Loucy (cell line): ENCODE results near the gene UCHL5.

Experiments
- H2AFZ ChIP-seq: fragments of 200-600 bp; sonication (generic); 2 replicates; pipeline ENCODE4 v1.6.0; 2016; ENCODE audit warnings: antibody characterized with exemption, mild to moderate bottlenecking, low read length, moderate library complexity
- H3F3A ChIP-seq: fragments of 200-600 bp; 2 replicates; pipeline ENCODE4 v1.6.0; 2016; ENCODE audit warnings: antibody characterized with exemption, low read depth, mild to moderate bottlenecking
- H3K27me3 ChIP-seq: fragments of 200-600 bp; sonication (generic); 2 replicates; pipeline ENCODE4 v1.6.1; 2014; ENCODE audit warnings: low read length, mild to moderate bottlenecking; ENCODE audit not compliant: insufficient read depth, poor library complexity, severe bottlenecking
- H3K36me3 ChIP-seq: fragments of 200-600 bp; sonication (generic); 2 replicates; pipeline ENCODE4 v1.6.1; 2016; ENCODE audit warnings: low read length; ENCODE audit not compliant: insufficient read depth
- H3K4me1 ChIP-seq: fragments of 200-600 bp; sonication (generic); 2 replicates; pipeline ENCODE4 v1.5.1; 2014; ENCODE audit warnings: low read length, mild to moderate bottlenecking; ENCODE audit not compliant: insufficient read depth, poor library complexity, severe bottlenecking
- H3K4me2 ChIP-seq: fragments of 200-600 bp; sonication (generic); 2 replicates; pipeline ENCODE4 v1.6.0; 2014; ENCODE audit warnings: antibody characterized with exemption, low read length, low read depth, mild to moderate bottlenecking; ENCODE audit not compliant: poor library complexity, severe bottlenecking
- H3K4me3 ChIP-seq: fragments of 200-600 bp; sonication (generic); 2 replicates; pipeline ENCODE4 v1.5.1; 2014; ENCODE audit warnings: low read length, mild to moderate bottlenecking, mixed read lengths; ENCODE audit not compliant: poor library complexity, severe bottlenecking
- H3K79me2 ChIP-seq: fragments of 200-600 bp; sonication (generic); 2 replicates; pipeline ENCODE4 v1.6.1; 2014; ENCODE audit warnings: low read length; ENCODE audit not compliant: insufficient read depth
- H3K9ac ChIP-seq: fragments of 200-600 bp; sonication (generic); 2 replicates; pipeline ENCODE4 v1.6.0; 2014; ENCODE audit warnings: mild to moderate bottlenecking, low read depth, low read length, moderate library complexity; ENCODE audit not compliant: poor library complexity, severe bottlenecking
- H3K9me2 ChIP-seq: fragments of 200-600 bp; sonication (generic); replicated peaks from 2 replicates; pipeline ENCODE4 v1.6.1; 2016; ENCODE audit warnings: low read depth, low read length, mixed read lengths
- H3K9me3 ChIP-seq: fragments of 200-600 bp; sonication (generic); 2 replicates; pipeline ENCODE4 v1.6.1; 2014; ENCODE audit warnings: mild to moderate bottlenecking, antibody characterized with exemption, low read length, low read depth; ENCODE audit not compliant: insufficient read depth
- H4K20me1 ChIP-seq: fragments of 200-600 bp; sonication (generic); 2 replicates; pipeline ENCODE4 v1.6.0; 2014; ENCODE audit warnings: antibody characterized with exemption, low read length, mild to moderate bottlenecking; ENCODE audit not compliant: insufficient read depth, poor library complexity, severe bottlenecking
- EZH2phosphoT487 ChIP-seq: fragments of 200-600 bp; IDR thresholded peaks from 2 replicates; pipeline ENCODE4 v1.6.1; 2018; ENCODE audit warnings: antibody characterized with exemption, mild to moderate bottlenecking, moderate library complexity, borderline replicate concordance
- TF ChIP-seq, protein P1 (sequence below): fragments of 200-600 bp; sonication (generic); conservative IDR thresholded peaks from 2 replicates; pipeline ENCODE4 v1.5.1; 2014; ENCODE audit warnings: mild to moderate bottlenecking, antibody characterized with exemption, low read length

The UCHL5 gene

GRCh38 chr1:193104907-193105820, 46.0 kb upstream of the UCHL5 start, which contains the start of gene GLRX2:
Gene GLRX2, minus strand, starts transcription at chr1:193105414. Its CDS starts 32 bp downstream, at chr1:193105382.
- Histone ChIP-seq H2AFZ (peak within 1 kb of the TSS; percentile 92), H3K36me3 (peaks cover 5% of the 10 kb centered on the region; the same call in 1 of the 2 replicates), H3K4me1 (peaks cover 20% of the 10 kb centered on the region), H3K9me2 (no peaks in the 10 kb centered on the region), H3K4me2 (peak within 1 kb of the TSS; percentile 93), H3K9ac (peak within 1 kb of the TSS; percentile 67), H3K4me3 (peak within 1 kb of the TSS; percentile 88), H4K20me1 (peaks cover 7% of the 10 kb centered on the region), H3K79me2 (peaks cover 32% of the 10 kb centered on the region), H3F3A (no peaks in the 10 kb centered on the region), H3K9me3 (no peaks in the 10 kb centered on the region), H3K27me3 (no peaks in the 10 kb centered on the region)
- TF ChIP-seq EZH2phosphoT487: no peak
- TF ChIP-seq, protein P1, sequence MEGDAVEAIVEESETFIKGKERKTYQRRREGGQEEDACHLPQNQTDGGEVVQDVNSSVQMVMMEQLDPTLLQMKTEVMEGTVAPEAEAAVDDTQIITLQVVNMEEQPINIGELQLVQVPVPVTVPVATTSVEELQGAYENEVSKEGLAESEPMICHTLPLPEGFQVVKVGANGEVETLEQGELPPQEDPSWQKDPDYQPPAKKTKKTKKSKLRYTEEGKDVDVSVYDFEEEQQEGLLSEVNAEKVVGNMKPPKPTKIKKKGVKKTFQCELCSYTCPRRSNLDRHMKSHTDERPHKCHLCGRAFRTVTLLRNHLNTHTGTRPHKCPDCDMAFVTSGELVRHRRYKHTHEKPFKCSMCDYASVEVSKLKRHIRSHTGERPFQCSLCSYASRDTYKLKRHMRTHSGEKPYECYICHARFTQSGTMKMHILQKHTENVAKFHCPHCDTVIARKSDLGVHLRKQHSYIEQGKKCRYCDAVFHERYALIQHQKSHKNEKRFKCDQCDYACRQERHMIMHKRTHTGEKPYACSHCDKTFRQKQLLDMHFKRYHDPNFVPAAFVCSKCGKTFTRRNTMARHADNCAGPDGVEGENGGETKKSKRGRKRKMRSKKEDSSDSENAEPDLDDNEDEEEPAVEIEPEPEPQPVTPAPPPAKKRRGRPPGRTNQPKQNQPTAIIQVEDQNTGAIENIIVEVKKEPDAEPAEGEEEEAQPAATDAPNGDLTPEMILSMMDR: no peak

DNA sequence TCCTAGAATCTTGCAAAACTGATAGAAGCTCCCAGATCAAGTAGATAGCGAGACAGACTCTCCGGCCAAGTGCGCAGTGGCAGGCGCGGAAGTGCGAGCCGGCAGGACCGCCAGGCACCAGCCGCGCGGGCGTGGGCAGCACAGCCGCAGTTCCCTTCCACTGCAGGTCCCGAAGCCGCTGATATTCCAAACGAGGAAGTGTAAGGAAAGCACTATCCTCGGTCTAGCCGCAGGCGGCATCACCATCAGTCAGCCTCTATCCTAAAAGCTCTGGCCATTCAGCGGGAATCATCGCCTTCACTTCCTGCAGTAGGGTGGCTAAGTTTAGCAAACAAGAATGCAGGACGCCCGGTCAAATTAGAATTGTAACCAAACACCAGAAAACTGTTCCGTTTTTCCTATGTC, 45.3 kb upstream of the UCHL5 start:
- TF ChIP-seq, protein P1: no peak
- no peak for TF ChIP-seq EZH2phosphoT487
- H3K9ac ChIP-seq: peak overlapping the region; percentile 67

DNA sequence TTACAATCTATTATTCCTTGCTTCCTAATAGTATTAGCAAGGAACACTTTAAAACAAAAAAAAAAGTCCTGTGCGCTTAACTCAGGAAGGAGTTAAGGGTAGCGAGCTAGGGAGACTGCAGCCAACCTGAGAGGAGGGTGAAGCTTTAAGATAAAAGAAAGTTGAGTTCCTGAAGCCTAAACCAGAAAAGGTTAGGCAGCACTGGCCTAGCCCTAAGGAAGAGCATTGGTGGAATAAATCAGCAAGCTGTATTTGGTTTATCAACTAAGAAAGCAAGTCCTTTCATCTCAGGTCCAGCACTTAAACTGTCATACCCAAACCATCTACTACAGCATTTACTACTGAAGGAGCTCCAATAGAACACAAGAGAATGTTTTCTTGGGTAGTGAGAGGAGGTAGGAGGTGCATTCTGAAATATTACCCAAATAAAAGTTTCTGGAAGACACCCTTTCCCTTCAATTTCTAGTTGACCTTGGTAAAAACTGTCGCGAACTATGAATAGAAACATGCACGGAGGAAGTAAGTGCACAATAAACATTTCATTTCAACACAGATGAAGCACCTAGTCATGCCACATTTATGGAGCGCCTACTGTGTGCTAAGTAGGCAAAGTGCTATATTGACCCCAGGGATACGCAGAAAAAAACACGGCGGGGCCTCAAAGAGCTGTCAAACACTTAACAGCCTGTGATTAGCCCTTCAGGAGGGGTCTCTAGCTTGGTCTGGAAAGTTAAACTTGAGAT, 44.8 kb upstream of the UCHL5 start:
- Histone ChIP-seq H3K27me3 (no peaks in the 10 kb centered on the region), H3K4me3 (peak overlapping the region; percentile 88), H3K4me1 (peaks cover 20% of the 10 kb centered on the region), H3F3A (no peaks in the 10 kb centered on the region), H3K9me2 (no peaks in the 10 kb centered on the region), H2AFZ (peak overlapping the region; percentile 92), H4K20me1 (peaks cover 7% of the 10 kb centered on the region), H3K79me2 (peaks cover 32% of the 10 kb centered on the region), H3K9ac (peak overlapping the region; percentile 67), H3K4me2 (peak overlapping the region; percentile 93), H3K9me3 (no peaks in the 10 kb centered on the region), H3K36me3 (peaks cover 15% of the 10 kb centered on the region; the same call in 1 of the 2 replicates)
- TF ChIP-seq EZH2phosphoT487: no peak
- TF ChIP-seq, protein P1: no peak

More for the DNA sequence above, 45.3 kb upstream of the UCHL5 start:
- H3F3A ChIP-seq: no peaks in the 10 kb centered on the region
- peak overlapping the region; percentile 92 for H2AFZ ChIP-seq
- H3K9me3 ChIP-seq: no peaks in the 10 kb centered on the region
- peaks cover 7% of the 10 kb centered on the region for H4K20me1 ChIP-seq
- H3K9me2 ChIP-seq: no peaks in the 10 kb centered on the region
- peak overlapping the region; percentile 93 for H3K4me2 ChIP-seq
- no peaks in the 10 kb centered on the region for H3K27me3 ChIP-seq
- peaks cover 11% of the 10 kb centered on the region; the same call in 1 of the 2 replicates for H3K36me3 ChIP-seq
- H3K4me3 ChIP-seq: peak overlapping the region; percentile 88
- peaks cover 32% of the 10 kb centered on the region for H3K79me2 ChIP-seq
- H3K4me1 ChIP-seq: peaks cover 20% of the 10 kb centered on the region
